ENCODE data around the gene PCBD2.

- TF ChIP-seq POLR2A (IDR thresholded peaks at IDR 0.05) = no peak
- TF ChIP-seq CTCF (IDR thresholded peaks at IDR 0.05) = no peak
- TF ChIP-seq EP300 (IDR thresholded peaks at IDR 0.05) = no peak
- no peak for TF ChIP-seq POLR2AphosphoS5 (IDR thresholded peaks at IDR 0.05)
These were observed 84.4 kb downstream of the PCBD2 start for GRCh38 chr5:134989266-134989830.

Measured in sigmoid colon (tissue), 4 donors.